GM12872 (cell line): ENCODE results near the gene SLC38A7.

Experiments
- CTCF ChIP-seq: IDR thresholded peaks from 3 replicates; pipeline ENCODE4 v1.5.1; 2011; ENCODE audit warnings: low read depth, mild to moderate bottlenecking, low read length, moderate library complexity; ENCODE audit not compliant: insufficient read depth

The SLC38A7 gene

GRCh38 chr16:58727028-58727781 is 42.6 kb upstream of the SLC38A7 start:
- no peak for TF ChIP-seq CTCF

GRCh38 chr16:58723109-58723508 is 38.5 kb upstream of the SLC38A7 start:
- no peak for TF ChIP-seq CTCF

GRCh38 chr16:58717994-58718393 is 33.4 kb upstream of the SLC38A7 start:
- no peak for TF ChIP-seq CTCF

- TF ChIP-seq CTCF = no peak
These were observed 31.9 kb upstream of the SLC38A7 start for GRCh38 chr16:58716468-58716867.

- TF ChIP-seq CTCF = no peak
These were observed 29.2 kb upstream of the SLC38A7 start for GRCh38 chr16:58713742-58714141.

- TF ChIP-seq CTCF = no peak
These were observed 24.8 kb upstream of the SLC38A7 start for GRCh38 chr16:58709333-58709732.

- TF ChIP-seq CTCF = no peak
These were observed 14.6 kb upstream of the SLC38A7 start for GRCh38 chr16:58699151-58699550.
